ENCODE measurements around the gene MAN2C1.
"Not testable (repeated sequence)": the region's sequence is repeated elsewhere in the genome, so short reads cannot be mapped to it uniquely, and the experiment has no call there.

MAN2C1 gene

DNA sequence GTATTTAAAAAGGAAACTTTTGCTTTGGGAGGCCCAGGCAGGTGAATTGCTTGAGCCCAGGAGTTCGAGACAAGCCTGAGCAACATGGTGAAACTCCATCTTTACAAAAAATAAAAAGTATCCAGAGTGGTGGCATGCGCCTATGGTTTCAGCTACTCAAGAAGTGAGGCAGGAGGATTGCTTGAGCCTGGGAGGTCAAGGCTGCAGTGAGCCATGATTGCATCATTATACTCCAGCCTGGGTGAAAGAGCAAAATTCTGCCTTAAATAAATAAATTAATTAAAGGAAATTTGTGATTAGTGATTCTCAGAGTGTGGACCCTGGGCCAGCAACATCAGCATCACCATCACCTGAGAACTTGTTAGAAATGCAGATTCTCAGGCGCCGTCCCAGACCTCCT, 42.5 kb downstream of the MAN2C1 start:
- TF ChIP-seq TOX (CRISPR knock-in tag; IDR thresholded peaks at IDR 0.05; ENCODE audit: borderline replicate concordance) (no peak), GLIS3 (CRISPR knock-in tag; IDR thresholded peaks at IDR 0.05) (no peak), BACH2 (CRISPR knock-in tag; IDR thresholded peaks at IDR 0.05; ENCODE audit: borderline replicate concordance) (no peak), PPARA (CRISPR knock-in tag; IDR thresholded peaks at IDR 0.05; ENCODE audit: borderline replicate concordance) (no peak), ESRRG (CRISPR knock-in tag; IDR thresholded peaks at IDR 0.05) (no peak), ZNF8 (CRISPR knock-in tag; IDR thresholded peaks at IDR 0.05) (no peak), CSDC2 (CRISPR knock-in tag; IDR thresholded peaks at IDR 0.05) (no peak), RARB (CRISPR knock-in tag; IDR thresholded peaks at IDR 0.05) (no peak), ZFP30 (CRISPR knock-in tag; IDR thresholded peaks at IDR 0.05) (no peak), SNAI2 (CRISPR knock-in tag; IDR thresholded peaks at IDR 0.05) (no peak), TCF4 (CRISPR knock-in tag; IDR thresholded peaks at IDR 0.05; ENCODE audit: borderline replicate concordance) (no peak), ZFP3 (CRISPR knock-in tag; IDR thresholded peaks at IDR 0.05) (no peak), ZC3H10 (CRISPR knock-in tag; IDR thresholded peaks at IDR 0.05) (no peak)
- TF ChIP-seq, protein P1, sequence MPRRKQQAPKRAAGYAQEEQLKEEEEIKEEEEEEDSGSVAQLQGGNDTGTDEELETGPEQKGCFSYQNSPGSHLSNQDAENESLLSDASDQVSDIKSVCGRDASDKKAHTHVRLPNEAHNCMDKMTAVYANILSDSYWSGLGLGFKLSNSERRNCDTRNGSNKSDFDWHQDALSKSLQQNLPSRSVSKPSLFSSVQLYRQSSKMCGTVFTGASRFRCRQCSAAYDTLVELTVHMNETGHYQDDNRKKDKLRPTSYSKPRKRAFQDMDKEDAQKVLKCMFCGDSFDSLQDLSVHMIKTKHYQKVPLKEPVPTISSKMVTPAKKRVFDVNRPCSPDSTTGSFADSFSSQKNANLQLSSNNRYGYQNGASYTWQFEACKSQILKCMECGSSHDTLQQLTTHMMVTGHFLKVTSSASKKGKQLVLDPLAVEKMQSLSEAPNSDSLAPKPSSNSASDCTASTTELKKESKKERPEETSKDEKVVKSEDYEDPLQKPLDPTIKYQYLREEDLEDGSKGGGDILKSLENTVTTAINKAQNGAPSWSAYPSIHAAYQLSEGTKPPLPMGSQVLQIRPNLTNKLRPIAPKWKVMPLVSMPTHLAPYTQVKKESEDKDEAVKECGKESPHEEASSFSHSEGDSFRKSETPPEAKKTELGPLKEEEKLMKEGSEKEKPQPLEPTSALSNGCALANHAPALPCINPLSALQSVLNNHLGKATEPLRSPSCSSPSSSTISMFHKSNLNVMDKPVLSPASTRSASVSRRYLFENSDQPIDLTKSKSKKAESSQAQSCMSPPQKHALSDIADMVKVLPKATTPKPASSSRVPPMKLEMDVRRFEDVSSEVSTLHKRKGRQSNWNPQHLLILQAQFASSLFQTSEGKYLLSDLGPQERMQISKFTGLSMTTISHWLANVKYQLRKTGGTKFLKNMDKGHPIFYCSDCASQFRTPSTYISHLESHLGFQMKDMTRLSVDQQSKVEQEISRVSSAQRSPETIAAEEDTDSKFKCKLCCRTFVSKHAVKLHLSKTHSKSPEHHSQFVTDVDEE (CRISPR knock-in tag; IDR thresholded peaks at IDR 0.05), result no peak
- TF ChIP-seq, protein P2, sequence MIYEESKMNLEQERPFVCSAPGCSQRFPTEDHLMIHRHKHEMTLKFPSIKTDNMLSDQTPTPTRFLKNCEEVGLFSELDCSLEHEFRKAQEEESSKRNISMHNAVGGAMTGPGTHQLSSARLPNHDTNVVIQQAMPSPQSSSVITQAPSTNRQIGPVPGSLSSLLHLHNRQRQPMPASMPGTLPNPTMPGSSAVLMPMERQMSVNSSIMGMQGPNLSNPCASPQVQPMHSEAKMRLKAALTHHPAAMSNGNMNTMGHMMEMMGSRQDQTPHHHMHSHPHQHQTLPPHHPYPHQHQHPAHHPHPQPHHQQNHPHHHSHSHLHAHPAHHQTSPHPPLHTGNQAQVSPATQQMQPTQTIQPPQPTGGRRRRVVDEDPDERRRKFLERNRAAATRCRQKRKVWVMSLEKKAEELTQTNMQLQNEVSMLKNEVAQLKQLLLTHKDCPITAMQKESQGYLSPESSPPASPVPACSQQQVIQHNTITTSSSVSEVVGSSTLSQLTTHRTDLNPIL (CRISPR knock-in tag; IDR thresholded peaks at IDR 0.05; ENCODE audit: low read depth), result no peak
- TF ChIP-seq, protein P3, sequence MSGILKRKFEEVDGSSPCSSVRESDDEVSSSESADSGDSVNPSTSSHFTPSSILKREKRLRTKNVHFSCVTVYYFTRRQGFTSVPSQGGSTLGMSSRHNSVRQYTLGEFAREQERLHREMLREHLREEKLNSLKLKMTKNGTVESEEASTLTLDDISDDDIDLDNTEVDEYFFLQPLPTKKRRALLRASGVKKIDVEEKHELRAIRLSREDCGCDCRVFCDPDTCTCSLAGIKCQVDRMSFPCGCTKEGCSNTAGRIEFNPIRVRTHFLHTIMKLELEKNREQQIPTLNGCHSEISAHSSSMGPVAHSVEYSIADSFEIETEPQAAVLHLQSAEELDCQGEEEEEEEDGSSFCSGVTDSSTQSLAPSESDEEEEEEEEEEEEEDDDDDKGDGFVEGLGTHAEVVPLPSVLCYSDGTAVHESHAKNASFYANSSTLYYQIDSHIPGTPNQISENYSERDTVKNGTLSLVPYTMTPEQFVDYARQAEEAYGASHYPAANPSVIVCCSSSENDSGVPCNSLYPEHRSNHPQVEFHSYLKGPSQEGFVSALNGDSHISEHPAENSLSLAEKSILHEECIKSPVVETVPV (CRISPR knock-in tag; IDR thresholded peaks at IDR 0.05), result no peak
- TF ChIP-seq, protein P4, sequence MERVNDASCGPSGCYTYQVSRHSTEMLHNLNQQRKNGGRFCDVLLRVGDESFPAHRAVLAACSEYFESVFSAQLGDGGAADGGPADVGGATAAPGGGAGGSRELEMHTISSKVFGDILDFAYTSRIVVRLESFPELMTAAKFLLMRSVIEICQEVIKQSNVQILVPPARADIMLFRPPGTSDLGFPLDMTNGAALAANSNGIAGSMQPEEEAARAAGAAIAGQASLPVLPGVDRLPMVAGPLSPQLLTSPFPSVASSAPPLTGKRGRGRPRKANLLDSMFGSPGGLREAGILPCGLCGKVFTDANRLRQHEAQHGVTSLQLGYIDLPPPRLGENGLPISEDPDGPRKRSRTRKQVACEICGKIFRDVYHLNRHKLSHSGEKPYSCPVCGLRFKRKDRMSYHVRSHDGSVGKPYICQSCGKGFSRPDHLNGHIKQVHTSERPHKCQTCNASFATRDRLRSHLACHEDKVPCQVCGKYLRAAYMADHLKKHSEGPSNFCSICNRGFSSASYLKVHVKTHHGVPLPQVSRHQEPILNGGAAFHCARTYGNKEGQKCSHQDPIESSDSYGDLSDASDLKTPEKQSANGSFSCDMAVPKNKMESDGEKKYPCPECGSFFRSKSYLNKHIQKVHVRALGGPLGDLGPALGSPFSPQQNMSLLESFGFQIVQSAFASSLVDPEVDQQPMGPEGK (CRISPR knock-in tag; IDR thresholded peaks at IDR 0.05; ENCODE audit: borderline replicate concordance), result no peak
- ATAC-seq, result no peak

DNA sequence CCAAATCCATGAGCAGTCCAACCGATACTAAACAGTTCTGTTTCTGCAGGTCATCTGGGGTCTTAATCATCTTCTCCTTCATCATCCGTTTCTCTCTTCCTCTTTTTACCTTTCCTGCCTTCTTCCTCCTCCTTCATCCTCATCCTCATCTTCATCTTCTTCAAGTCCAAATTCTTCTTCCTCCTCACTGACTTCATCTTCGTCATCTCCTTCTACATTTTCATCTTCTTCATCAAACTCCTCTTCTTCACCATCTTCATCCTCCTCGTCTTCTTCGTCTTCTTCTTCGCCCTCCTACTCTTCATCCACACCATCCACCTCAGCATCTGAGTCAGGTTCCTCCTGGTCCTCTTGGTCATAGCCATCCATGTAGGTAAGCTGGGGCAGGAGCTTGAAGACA, 46.7 kb downstream of the MAN2C1 start:
- ATAC-seq, result no peak
- TF ChIP-seq SNAI2 (CRISPR knock-in tag; IDR thresholded peaks at IDR 0.05) (no peak), PPARA (CRISPR knock-in tag; IDR thresholded peaks at IDR 0.05; ENCODE audit: borderline replicate concordance) (no peak), ZFP30 (CRISPR knock-in tag; IDR thresholded peaks at IDR 0.05) (no peak), ESRRG (CRISPR knock-in tag; IDR thresholded peaks at IDR 0.05) (no peak), ZNF8 (CRISPR knock-in tag; IDR thresholded peaks at IDR 0.05) (no peak), ZNF565 (CRISPR knock-in tag; conservative IDR thresholded peaks at IDR 0.05; ENCODE audit: low read depth) (no peak), OSR1 (CRISPR knock-in tag; IDR thresholded peaks at IDR 0.05) (no peak), ARNTL (CRISPR knock-in tag; IDR thresholded peaks at IDR 0.05; ENCODE audit: borderline replicate concordance, low read depth) (no peak), BACH2 (CRISPR knock-in tag; IDR thresholded peaks at IDR 0.05; ENCODE audit: borderline replicate concordance) (no peak), TCF4 (CRISPR knock-in tag; IDR thresholded peaks at IDR 0.05; ENCODE audit: borderline replicate concordance) (no peak), RARB (CRISPR knock-in tag; IDR thresholded peaks at IDR 0.05) (no peak), CSDC2 (CRISPR knock-in tag; IDR thresholded peaks at IDR 0.05) (no peak)
- TF ChIP-seq, protein P1 (CRISPR knock-in tag; IDR thresholded peaks at IDR 0.05), result no peak
- TF ChIP-seq, protein P3 (CRISPR knock-in tag; IDR thresholded peaks at IDR 0.05), result no peak
- TF ChIP-seq, protein P4 (CRISPR knock-in tag; IDR thresholded peaks at IDR 0.05; ENCODE audit: borderline replicate concordance), result no peak
- TF ChIP-seq, protein P2 (CRISPR knock-in tag; IDR thresholded peaks at IDR 0.05; ENCODE audit: low read depth), result no peak

DNA sequence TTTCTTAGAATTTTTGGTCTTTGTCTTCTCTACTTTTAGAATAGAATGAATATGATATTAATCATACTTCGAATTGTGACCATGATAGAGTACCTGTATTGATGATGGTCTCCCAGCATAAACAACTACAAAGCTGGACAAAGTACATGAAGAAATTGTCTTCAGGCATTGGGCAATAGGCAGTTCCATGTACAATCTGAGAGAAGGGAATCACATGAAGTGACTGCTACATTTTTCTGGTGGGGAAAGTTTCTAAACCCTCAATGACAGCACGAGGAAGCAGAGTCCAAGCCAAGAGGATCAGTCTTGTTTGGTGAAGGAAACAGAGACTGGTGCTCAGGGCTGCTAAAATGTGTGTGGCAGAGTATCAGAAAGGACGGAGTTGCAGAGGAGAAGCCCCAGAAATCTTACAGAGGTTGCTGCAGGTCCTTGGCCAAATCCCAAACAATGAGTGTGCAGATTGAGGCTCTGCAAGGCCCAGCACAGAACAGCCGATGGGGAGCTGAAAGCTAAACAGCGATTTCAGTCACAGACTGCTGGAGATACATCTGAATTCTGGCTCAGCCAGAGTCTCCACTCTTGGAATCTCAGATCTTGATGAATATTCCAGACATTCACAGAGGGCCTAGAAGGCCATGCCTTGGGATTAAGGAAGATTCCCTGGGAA, 49.0 kb downstream of the MAN2C1 start:
- not testable (repeated sequence) for ATAC-seq

Data from SK-N-SH treated with all-trans-retinoic acid at 6 μM for 48 hours (cell line).